ENCODE results near the gene TRIO. TPM values are rescaled to one million over a fixed set of nuclear protein-coding genes. Genes with fewer than 3 reads are reported as not detected.
A peak's percentile ranks its signal among the peaks of the same experiment; 100 is the strongest.

TRIO gene
- total and polyA plus RNA-seq, 5 experiments from 2014 or later = 0.69 to 8.3 (median 4.0) TPM; not detected in 1

GRCh38 chr5:14225173-14225834 lies 82.2 kb downstream of the TRIO start:
- DNase-seq = no peak
- H3K27ac Mint-ChIP-seq = no peak overlapping the region
- H3K4me3 Mint-ChIP-seq = no peak overlapping the region
- ATAC-seq = no peak
- POLR2A ChIA-PET = no interaction called here
- H3K9me3 Mint-ChIP-seq = peaks cover 0 to 3% (median 0%) of the 10 kb centered on the region in 9 donors
- peaks cover 2 to 22% (median 15%) of the 10 kb centered on the region in 4 donors for H3K4me1 Mint-ChIP-seq
- peaks cover 0 to 5% (median 0%) of the 10 kb centered on the region in 3 donors for H3K36me3 Mint-ChIP-seq
- peaks cover 0 to 26% (median 13%) of the 10 kb centered on the region in 5 donors for H3K27me3 Mint-ChIP-seq

GRCh38 chr5:14226149-14226548 lies 83.0 kb downstream of the TRIO start:
- POLR2A ChIA-PET = no interaction called here
- H3K27me3 Mint-ChIP-seq = peaks cover 0 to 26% (median 13%) of the 10 kb centered on the region in 5 donors
- ATAC-seq (no peak), DNase-seq (no peak)
- H3K9me3 Mint-ChIP-seq = peaks cover 0 to 3% (median 0%) of the 10 kb centered on the region in 9 donors
- H3K27ac Mint-ChIP-seq = no peak overlapping the region
- H3K4me3 Mint-ChIP-seq = no peak overlapping the region
- H3K4me1 Mint-ChIP-seq = peaks cover 2 to 19% (median 14%) of the 10 kb centered on the region in 4 donors
- peaks cover 0 to 4% (median 0%) of the 10 kb centered on the region in 3 donors for H3K36me3 Mint-ChIP-seq

GRCh38 chr5:14226554-14226953 lies 83.4 kb downstream of the TRIO start:
- Mint-ChIP-seq H3K27me3 (peaks cover 0 to 23% (median 10%) of the 10 kb centered on the region in 5 donors), H3K4me3 (no peak overlapping the region), H3K4me1 (peaks cover 0 to 18% (median 10%) of the 10 kb centered on the region in 4 donors), H3K9me3 (no peaks in the 10 kb centered on the region), H3K27ac (no peak overlapping the region), H3K36me3 (no peaks in the 10 kb centered on the region)
- POLR2A ChIA-PET = no interaction called here
- ATAC-seq = no peak
- no peak for DNase-seq

GRCh38 chr5:14226992-14227391 lies 83.8 kb downstream of the TRIO start:
- no peak for DNase-seq
- ATAC-seq = no peak
- no peaks in the 10 kb centered on the region for H3K9me3 Mint-ChIP-seq
- peaks cover 0 to 14% (median 7%) of the 10 kb centered on the region in 4 donors for H3K4me1 Mint-ChIP-seq
- H3K27me3 Mint-ChIP-seq = peaks cover 0 to 19% (median 9%) of the 10 kb centered on the region in 5 donors
- no peak overlapping the region for H3K27ac Mint-ChIP-seq
- POLR2A ChIA-PET = no interaction called here
- H3K4me3 Mint-ChIP-seq = no peak overlapping the region
- H3K36me3 Mint-ChIP-seq = no peaks in the 10 kb centered on the region

- POLR2A ChIA-PET = no interaction called here
- H3K9me3 Mint-ChIP-seq = no peaks in the 10 kb centered on the region
- no peak for ATAC-seq
- no peak overlapping the region for H3K4me3 Mint-ChIP-seq
- DNase-seq = no peak
- H3K27me3 Mint-ChIP-seq = peaks cover 0 to 19% (median 9%) of the 10 kb centered on the region in 5 donors
- H3K27ac Mint-ChIP-seq = no peak overlapping the region
- no peaks in the 10 kb centered on the region for H3K36me3 Mint-ChIP-seq
- peaks cover 0 to 14% (median 7%) of the 10 kb centered on the region in 4 donors for H3K4me1 Mint-ChIP-seq
Measured at GRCh38 chr5:14227513-14227912, 84.4 kb downstream of the TRIO start.

DNA sequence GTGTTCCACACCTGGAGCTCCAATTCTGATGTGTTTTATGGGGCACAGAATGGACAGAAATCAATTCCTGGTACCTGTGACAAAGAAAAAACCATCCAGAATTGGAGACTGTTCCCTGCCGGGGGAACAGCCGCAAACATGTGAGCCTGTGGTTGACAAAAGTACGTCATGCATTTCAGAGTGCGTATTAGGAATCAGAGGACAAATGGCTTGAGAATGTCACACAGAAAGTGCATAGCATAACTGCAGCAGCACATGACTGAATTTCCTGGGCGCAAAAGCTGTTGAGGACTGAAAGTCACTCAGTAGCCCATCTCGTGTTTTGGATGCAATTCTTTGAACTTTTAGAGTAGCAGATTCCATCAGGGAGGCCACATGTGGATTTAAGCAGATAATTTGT lies 85.1 kb downstream of the TRIO start:
- Mint-ChIP-seq H3K4me1 (peaks cover 0 to 8% (median 3%) of the 10 kb centered on the region in 4 donors), H3K9me3 (no peaks in the 10 kb centered on the region), H3K4me3 (no peak overlapping the region), H3K27ac (no peak overlapping the region), H3K36me3 (no peaks in the 10 kb centered on the region), H3K27me3 (peaks cover 2 to 12% (median 6%) of the 10 kb centered on the region in 5 donors)
- POLR2A ChIA-PET = no interaction called here
- DNase-seq = no peak
- no peak for ATAC-seq

DNA sequence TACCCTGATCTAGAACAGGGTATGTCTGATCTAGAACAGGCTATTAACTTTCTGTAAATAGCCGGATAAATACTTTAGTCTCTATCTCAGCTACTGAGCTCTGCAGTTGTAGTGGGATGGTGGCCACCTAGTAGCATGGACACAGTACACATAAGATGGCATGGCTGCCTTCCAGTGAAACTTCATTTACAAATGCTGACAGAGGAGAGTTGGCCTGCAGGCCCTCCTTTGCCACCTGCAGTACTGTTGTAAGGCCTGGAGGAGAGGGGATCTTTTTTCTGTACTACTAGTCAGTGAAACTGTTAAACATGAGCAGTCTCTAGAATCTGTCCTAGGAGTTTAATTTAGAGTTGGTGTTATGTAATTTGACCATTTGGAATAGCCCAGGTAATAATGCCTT lies 86.0 kb downstream of the TRIO start:
- H3K9me3 Mint-ChIP-seq = no peaks in the 10 kb centered on the region
- peaks cover 2 to 15% (median 8%) of the 10 kb centered on the region in 5 donors for H3K27me3 Mint-ChIP-seq
- peaks cover 0 to 3% (median 0%) of the 10 kb centered on the region in 4 donors for H3K4me1 Mint-ChIP-seq
- H3K4me3 Mint-ChIP-seq = no peak overlapping the region
- no peak overlapping the region for H3K27ac Mint-ChIP-seq
- POLR2A ChIA-PET = no interaction called here
- no peak for DNase-seq
- ATAC-seq = no peak
- no peaks in the 10 kb centered on the region for H3K36me3 Mint-ChIP-seq

- DNase-seq (no peak), ATAC-seq (no peak)
- H3K27me3 Mint-ChIP-seq = peaks cover 2 to 16% (median 10%) of the 10 kb centered on the region in 5 donors
- no peaks in the 10 kb centered on the region for H3K36me3 Mint-ChIP-seq
- H3K4me1 Mint-ChIP-seq = peaks cover 0 to 3% (median 0%) of the 10 kb centered on the region in 4 donors
- no peaks in the 10 kb centered on the region for H3K9me3 Mint-ChIP-seq
- H3K27ac Mint-ChIP-seq = no peak overlapping the region
- H3K4me3 Mint-ChIP-seq = no peak overlapping the region
- POLR2A ChIA-PET = no interaction called here
Measured at GRCh38 chr5:14229734-14230133, 86.6 kb downstream of the TRIO start.

GRCh38 chr5:14231156-14231555 lies 88.0 kb downstream of the TRIO start:
- no peaks in the 10 kb centered on the region for H3K36me3 Mint-ChIP-seq
- H3K4me3 Mint-ChIP-seq = no peak overlapping the region
- peaks cover 2 to 15% (median 8%) of the 10 kb centered on the region in 5 donors for H3K27me3 Mint-ChIP-seq
- H3K9me3 Mint-ChIP-seq = no peaks in the 10 kb centered on the region
- POLR2A ChIA-PET = no interaction called here
- DNase-seq (no peak), ATAC-seq (no peak)
- no peaks in the 10 kb centered on the region for H3K4me1 Mint-ChIP-seq
- H3K27ac Mint-ChIP-seq = no peak overlapping the region

DNA sequence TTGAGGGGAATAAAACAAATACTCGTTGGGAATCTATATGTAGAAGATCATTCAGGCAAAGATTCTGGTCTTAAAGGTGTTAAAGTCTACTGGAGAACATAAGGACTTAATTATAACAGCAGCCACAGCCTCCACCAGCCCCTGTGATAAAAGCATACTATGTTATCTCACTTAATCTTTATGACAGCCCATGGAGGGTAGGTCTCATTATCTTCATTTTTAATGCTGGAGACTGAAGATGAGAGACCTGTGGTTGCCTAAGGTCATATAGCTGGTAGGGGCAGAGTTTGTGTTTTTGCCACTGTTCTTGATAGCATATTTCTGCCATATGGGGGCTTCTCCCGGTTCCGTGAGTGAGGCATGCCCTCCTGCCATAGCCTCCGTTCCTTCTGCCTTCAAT lies 88.7 kb downstream of the TRIO start:
- POLR2A ChIA-PET = no interaction called here
- Mint-ChIP-seq H3K27ac (no peak overlapping the region), H3K36me3 (no peaks in the 10 kb centered on the region), H3K9me3 (no peaks in the 10 kb centered on the region), H3K4me3 (no peak overlapping the region), H3K4me1 (no peaks in the 10 kb centered on the region), H3K27me3 (peaks cover 2 to 10% (median 6%) of the 10 kb centered on the region in 5 donors)
- DNase-seq = no peak
- ATAC-seq = no peak

DNA sequence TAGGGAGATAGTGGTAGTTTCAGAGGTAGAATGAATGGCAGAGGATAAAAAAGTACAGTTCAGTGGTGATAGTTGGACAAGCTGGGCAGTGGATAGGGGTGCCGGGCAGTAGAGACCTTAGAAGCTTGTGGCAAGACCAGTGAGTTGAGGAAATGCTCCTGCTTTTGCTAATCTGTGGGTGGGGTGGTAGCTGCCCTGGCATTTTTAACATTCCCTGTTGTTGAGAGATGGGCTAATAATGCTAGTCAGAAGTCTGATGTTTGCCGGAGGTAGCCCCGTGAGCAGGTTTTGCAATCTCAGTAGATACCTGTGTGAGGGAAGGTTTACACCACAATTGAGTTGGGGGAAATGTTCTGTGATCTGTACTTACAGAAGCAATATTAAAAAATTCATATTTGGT lies 91.1 kb downstream of the TRIO start:
- no peak for ATAC-seq
- H3K27me3 Mint-ChIP-seq = peaks cover 2 to 10% (median 4%) of the 10 kb centered on the region in 5 donors
- H3K9me3 Mint-ChIP-seq = no peaks in the 10 kb centered on the region

DNA sequence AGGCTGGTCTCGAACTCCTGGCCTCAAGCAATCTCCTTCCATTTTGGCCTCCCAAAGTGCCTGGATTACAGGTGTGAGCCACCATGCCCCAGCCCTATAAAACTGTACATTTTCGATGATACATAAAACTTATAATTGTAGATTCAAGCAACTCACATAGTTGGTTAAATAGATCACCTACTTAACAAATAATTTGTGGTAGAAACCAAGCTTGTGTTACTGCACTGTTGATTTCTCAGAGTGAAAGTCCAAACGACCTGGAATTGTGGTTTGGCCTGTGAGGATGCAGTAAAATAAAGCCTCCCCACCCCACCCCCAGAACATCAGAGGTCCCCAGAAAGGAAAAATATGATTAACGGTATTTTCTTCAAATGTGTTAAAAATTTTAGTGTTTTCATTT lies 92.7 kb downstream of the TRIO start:
- POLR2A ChIA-PET = no interaction called here
- no peaks in the 10 kb centered on the region for H3K36me3 Mint-ChIP-seq
- H3K4me3 Mint-ChIP-seq = no peak overlapping the region
- ATAC-seq (no peak), DNase-seq (no peak)
- H3K9me3 Mint-ChIP-seq = no peaks in the 10 kb centered on the region
- H3K27ac Mint-ChIP-seq = no peak overlapping the region
- H3K27me3 Mint-ChIP-seq = peaks cover 2 to 10% (median 8%) of the 10 kb centered on the region in 5 donors
- peaks cover 0 to 2% (median 0%) of the 10 kb centered on the region in 4 donors for H3K4me1 Mint-ChIP-seq

More for the DNA sequence above, 91.1 kb downstream of the TRIO start:
- POLR2A ChIA-PET = no interaction called here
- DNase-seq = no peak
- Mint-ChIP-seq H3K4me3 (no peak overlapping the region), H3K4me1 (no peaks in the 10 kb centered on the region), H3K27ac (peak overlapping the region in 1 of 10 donors; percentile 3), H3K36me3 (no peaks in the 10 kb centered on the region)

- no peak overlapping the region for H3K27ac Mint-ChIP-seq
Measured at GRCh38 chr5:14236757-14237156, 93.6 kb downstream of the TRIO start.

More at GRCh38 chr5:14236757-14237156, 93.6 kb downstream of the TRIO start:
- ATAC-seq = no peak
- H3K4me1 Mint-ChIP-seq = peaks cover 0 to 2% (median 0%) of the 10 kb centered on the region in 4 donors
- H3K27me3 Mint-ChIP-seq = peaks cover 2 to 10% (median 8%) of the 10 kb centered on the region in 5 donors
- no peak for DNase-seq
- POLR2A ChIA-PET = no interaction called here
- H3K9me3 Mint-ChIP-seq = no peaks in the 10 kb centered on the region
- H3K36me3 Mint-ChIP-seq = no peaks in the 10 kb centered on the region
- H3K4me3 Mint-ChIP-seq = no peak overlapping the region
